K562 (cell line): ENCODE results near the gene ZKSCAN1. TPM values are rescaled to one million over a fixed set of nuclear protein-coding genes. Genes with fewer than 3 reads are reported as not detected.
A peak's percentile ranks its signal among the peaks of the same experiment; 100 is the strongest.

Source experiments
- DMBX1 ChIP-seq: fragments of 250-450 bp; sonication (Bioruptor Pico); IDR thresholded peaks from 2 replicates; pipeline ENCODE4 v1.8.0; 2022; ENCODE audit warnings: inconsistent platforms, mild to moderate bottlenecking, moderate library complexity, borderline replicate concordance
- REST ChIP-seq, 2 experiments: fragments of 450-650 bp; formaldehyde crosslinking in 1 of 2; IDR thresholded peaks; 2 replicates each; pipeline versions ENCODE4 v1.4.0 to v1.6.1; 2014 to 2020; ENCODE audit warnings: mild to moderate bottlenecking in 2 of 2, borderline replicate concordance in 1 of 2, low read depth in 1 of 2
- SRSF1 ChIP-seq: fragments of 200-400 bp; formaldehyde crosslinking; IDR thresholded peaks from 2 replicates; pipeline ENCODE4 v1.6.1; 2017; ENCODE audit warnings: mild to moderate bottlenecking, low read depth, low read length, moderate library complexity
- ZC3H8 ChIP-seq: fragments of 450-650 bp; IDR thresholded peaks from 2 replicates; pipeline ENCODE4 v1.6.1; 2017
- ZNF668 ChIP-seq: fragments of 250-450 bp; sonication (Bioruptor Pico); IDR thresholded peaks from 2 replicates; pipeline ENCODE4 v1.8.0; 2022; ENCODE audit warnings: mild to moderate bottlenecking, inconsistent platforms
- polyA plus RNA-seq, 8 experiments: library from polyadenylated mRNA; depleted of rRNA in 4 of 8; stranded (reverse) in 5 of 8; unstranded in 3 of 8; fragments of >200 nt; fragmentation: Nextera tagmentation in 2 of 8; fragmentation: Illumina TruSeq in 1 of 8; extraction: Ambion mirVana in 2 of 8; extraction: Trizol in 1 of 8; gene quantifications; 2 replicates each; pipeline versions ENCODE4 v1.2.1 to v1.2.3, GENCODE V29; 2011 to 2014; ENCODE audit warnings: inconsistent platforms in 1 of 8, missing spikeins in 1 of 8
- total RNA-seq, 7 experiments: library from RNA; depleted of rRNA in 6 of 7; stranded (reverse); fragments of >200 nt in 6 of 7; fragmentation: Illumina TruSeq in 2 of 7; extraction: Trizol in 2 of 7; gene quantifications; 2 replicates each; pipeline versions ENCODE4 v1.2.1 to v1.2.3, GENCODE V29; 2011 to 2021; ENCODE audit warnings: low replicate concordance in 1 of 7
- TF ChIP-seq, protein P1 (sequence below): fragments of 250-450 bp; sonication (Bioruptor Pico); IDR thresholded peaks from 2 replicates; pipeline ENCODE4 v1.5.0; 2020; ENCODE audit warnings: mild to moderate bottlenecking
- TF ChIP-seq, protein P2 (sequence below): IDR thresholded peaks from 2 replicates; pipeline ENCODE4 v1.6.1; 2011; ENCODE audit not compliant: insufficient read length; ENCODE audit errors: extremely low read depth
- TF ChIP-seq, protein P3 (sequence below): fragments of 450-650 bp; IDR thresholded peaks from 2 replicates; pipeline ENCODE4 v1.6.1; 2016; ENCODE audit warnings: borderline replicate concordance
- TF ChIP-seq, protein P4 (sequence below): fragments of 450-650 bp; formaldehyde crosslinking; IDR thresholded peaks from 2 replicates; pipeline ENCODE4 v1.4.0; 2022; ENCODE audit warnings: missing genetic modification characterization

The ZKSCAN1 gene
- total and polyA plus RNA-seq, 9 of the 15 experiments (the other 6 are each of a cell fraction or from before 2014, with no cell fraction given): 5.3 to 43.0 (median 23.2) TPM

GRCh38 chr7:100088621-100089457 is 73.4 kb downstream of the ZKSCAN1 start, which contains the start of gene COPS6 (continued):
- TF ChIP-seq, protein P1, sequence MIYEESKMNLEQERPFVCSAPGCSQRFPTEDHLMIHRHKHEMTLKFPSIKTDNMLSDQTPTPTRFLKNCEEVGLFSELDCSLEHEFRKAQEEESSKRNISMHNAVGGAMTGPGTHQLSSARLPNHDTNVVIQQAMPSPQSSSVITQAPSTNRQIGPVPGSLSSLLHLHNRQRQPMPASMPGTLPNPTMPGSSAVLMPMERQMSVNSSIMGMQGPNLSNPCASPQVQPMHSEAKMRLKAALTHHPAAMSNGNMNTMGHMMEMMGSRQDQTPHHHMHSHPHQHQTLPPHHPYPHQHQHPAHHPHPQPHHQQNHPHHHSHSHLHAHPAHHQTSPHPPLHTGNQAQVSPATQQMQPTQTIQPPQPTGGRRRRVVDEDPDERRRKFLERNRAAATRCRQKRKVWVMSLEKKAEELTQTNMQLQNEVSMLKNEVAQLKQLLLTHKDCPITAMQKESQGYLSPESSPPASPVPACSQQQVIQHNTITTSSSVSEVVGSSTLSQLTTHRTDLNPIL (CRISPR knock-in tag): no peak
- no peak for TF ChIP-seq ZC3H8
- peak; percentile 74; the same call in 1 of the 2 replicates for TF ChIP-seq ZNF668 (CRISPR knock-in tag)
- peak; percentile 5; the same call in 1 of the 2 replicates for TF ChIP-seq REST (IDR thresholded peaks at IDR 0.05; ENCODE audit: borderline replicate concordance)
- peak; percentile 23; the same call in 1 of the 2 replicates for TF ChIP-seq REST (CRISPR knock-in tag; IDR thresholded peaks at IDR 0.05; ENCODE audit: low read depth)
- peak; percentile 81; the same call in 1 of the 2 replicates for TF ChIP-seq DMBX1 (CRISPR knock-in tag)
- no peak for TF ChIP-seq SRSF1
- TF ChIP-seq, protein P2, sequence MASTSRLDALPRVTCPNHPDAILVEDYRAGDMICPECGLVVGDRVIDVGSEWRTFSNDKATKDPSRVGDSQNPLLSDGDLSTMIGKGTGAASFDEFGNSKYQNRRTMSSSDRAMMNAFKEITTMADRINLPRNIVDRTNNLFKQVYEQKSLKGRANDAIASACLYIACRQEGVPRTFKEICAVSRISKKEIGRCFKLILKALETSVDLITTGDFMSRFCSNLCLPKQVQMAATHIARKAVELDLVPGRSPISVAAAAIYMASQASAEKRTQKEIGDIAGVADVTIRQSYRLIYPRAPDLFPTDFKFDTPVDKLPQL: no peak
- TF ChIP-seq, protein P3, sequence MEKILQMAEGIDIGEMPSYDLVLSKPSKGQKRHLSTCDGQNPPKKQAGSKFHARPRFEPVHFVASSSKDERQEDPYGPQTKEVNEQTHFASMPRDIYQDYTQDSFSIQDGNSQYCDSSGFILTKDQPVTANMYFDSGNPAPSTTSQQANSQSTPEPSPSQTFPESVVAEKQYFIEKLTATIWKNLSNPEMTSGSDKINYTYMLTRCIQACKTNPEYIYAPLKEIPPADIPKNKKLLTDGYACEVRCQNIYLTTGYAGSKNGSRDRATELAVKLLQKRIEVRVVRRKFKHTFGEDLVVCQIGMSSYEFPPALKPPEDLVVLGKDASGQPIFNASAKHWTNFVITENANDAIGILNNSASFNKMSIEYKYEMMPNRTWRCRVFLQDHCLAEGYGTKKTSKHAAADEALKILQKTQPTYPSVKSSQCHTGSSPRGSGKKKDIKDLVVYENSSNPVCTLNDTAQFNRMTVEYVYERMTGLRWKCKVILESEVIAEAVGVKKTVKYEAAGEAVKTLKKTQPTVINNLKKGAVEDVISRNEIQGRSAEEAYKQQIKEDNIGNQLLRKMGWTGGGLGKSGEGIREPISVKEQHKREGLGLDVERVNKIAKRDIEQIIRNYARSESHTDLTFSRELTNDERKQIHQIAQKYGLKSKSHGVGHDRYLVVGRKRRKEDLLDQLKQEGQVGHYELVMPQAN: peak; percentile 61; the same call in 1 of the 2 replicates
- TF ChIP-seq, protein P4, sequence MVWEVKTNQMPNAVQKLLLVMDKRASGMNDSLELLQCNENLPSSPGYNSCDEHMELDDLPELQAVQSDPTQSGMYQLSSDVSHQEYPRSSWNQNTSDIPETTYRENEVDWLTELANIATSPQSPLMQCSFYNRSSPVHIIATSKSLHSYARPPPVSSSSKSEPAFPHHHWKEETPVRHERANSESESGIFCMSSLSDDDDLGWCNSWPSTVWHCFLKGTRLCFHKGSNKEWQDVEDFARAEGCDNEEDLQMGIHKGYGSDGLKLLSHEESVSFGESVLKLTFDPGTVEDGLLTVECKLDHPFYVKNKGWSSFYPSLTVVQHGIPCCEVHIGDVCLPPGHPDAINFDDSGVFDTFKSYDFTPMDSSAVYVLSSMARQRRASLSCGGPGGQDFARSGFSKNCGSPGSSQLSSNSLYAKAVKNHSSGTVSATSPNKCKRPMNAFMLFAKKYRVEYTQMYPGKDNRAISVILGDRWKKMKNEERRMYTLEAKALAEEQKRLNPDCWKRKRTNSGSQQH (CRISPR knock-in tag): no peak
